ENCODE measurements around the gene JOSD2.
"Not testable (repeated sequence)": the region's sequence is repeated elsewhere in the genome, so short reads cannot be mapped to it uniquely, and the experiment has no call there.

JOSD2 gene

GRCh38 chr19:50546527-50547221 lies 35.7 kb upstream of the JOSD2 start:
- DNase-seq: no peak

DNA sequence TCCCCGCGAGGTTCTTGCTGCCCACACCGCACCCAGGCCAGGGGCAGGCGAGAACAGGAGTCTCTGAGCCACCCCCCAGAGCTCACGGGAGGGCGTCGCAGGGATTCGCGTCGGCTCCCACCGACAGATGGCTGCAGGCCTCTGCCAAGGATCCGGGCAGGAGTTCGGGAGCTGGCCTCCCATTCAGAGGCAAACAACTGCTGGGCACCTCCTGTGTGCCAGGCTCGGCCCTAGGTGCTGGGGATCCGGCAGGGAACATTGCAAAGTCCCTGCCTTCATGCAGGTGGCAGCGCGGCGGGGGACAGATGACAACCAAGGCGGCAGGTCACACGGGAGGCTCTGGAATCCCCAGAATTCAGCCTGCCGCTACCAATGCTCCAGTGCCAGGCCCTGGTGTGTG lies 32.0 kb upstream of the JOSD2 start:
- DNase-seq: no peak

- peak; percentile 82 to 93 (median 86) for DNase-seq
Measured at GRCh38 chr19:50537769-50538230, 26.8 kb upstream of the JOSD2 start.

- no peak for DNase-seq
Measured at GRCh38 chr19:50537306-50537685, 26.3 kb upstream of the JOSD2 start.

- DNase-seq: no peak
Measured at GRCh38 chr19:50536662-50537305, 25.8 kb upstream of the JOSD2 start.

DNA sequence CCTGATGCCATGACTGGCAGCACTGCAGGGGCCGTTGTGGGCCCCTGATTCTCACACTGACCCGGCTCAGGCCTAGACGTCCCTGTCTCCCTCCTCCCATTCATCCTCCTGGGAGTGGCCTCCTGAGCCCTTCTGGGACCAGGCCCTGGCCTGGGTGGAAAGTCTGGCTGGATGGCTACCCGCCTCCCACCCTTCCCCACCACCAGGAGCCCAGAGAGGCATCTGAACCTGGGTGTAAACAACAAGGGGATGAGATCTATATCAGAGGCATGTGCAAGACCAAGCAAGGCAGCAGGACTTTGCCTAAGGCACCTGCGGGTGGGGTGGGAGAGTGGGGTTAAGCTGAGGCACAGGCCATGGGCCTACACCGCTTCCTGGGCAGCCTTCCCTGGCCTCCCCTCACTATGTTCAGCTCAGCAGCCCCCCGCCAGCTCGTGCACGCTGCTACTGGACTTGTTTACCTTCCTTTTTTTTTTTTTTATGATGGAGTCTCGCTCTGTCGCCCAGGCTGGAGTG lies 24.7 kb upstream of the JOSD2 start:
- no peak for DNase-seq

DNA sequence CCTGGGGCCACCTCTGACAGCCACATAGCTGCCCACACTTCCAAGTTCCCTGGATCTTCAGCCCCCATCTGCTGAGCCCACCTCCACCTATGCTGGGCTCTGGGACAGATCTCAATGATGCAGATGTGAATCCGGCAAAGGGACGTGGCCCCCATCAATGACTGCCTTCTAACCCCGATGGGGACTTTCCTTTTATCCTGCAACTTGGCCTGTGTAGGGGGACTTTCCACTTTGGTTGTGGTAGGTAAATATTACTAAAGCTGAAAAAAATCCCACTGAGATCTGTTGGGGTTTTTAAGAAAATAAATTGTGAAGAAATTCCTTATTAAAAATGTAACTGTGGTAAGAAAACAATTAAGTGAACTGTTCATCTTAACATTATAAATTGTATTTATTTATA lies 23.5 kb upstream of the JOSD2 start:
- DNase-seq: no peak

DNA sequence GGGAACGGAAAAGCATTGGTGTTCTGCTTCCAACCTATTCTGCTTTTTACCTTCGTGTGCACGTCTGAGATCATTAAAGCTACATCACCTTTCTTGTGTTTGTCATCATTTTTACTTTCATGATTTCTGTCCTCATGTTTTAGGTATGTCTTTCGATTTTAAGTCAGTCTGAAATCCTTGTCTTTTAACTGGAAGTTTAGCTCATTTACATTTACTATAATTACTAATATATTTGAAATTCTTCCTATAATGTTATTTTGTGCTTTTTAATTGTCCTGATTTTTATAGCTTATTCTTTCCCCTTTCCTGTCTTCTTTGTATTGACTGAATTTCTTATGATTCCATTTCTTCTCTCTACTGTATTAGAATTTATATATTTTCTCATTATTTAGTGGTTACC lies 22.0 kb upstream of the JOSD2 start:
- no peak for DNase-seq

GRCh38 chr19:50531171-50531612 lies 20.2 kb upstream of the JOSD2 start:
- no peak for DNase-seq

GRCh38 chr19:50528052-50528451 lies 17.1 kb upstream of the JOSD2 start:
- not testable (repeated sequence) for DNase-seq

GRCh38 chr19:50522881-50523280 lies 11.9 kb upstream of the JOSD2 start:
- DNase-seq: no peak

GRCh38 chr19:50520822-50521465 lies 10.0 kb upstream of the JOSD2 start:
- no peak for DNase-seq

DNA sequence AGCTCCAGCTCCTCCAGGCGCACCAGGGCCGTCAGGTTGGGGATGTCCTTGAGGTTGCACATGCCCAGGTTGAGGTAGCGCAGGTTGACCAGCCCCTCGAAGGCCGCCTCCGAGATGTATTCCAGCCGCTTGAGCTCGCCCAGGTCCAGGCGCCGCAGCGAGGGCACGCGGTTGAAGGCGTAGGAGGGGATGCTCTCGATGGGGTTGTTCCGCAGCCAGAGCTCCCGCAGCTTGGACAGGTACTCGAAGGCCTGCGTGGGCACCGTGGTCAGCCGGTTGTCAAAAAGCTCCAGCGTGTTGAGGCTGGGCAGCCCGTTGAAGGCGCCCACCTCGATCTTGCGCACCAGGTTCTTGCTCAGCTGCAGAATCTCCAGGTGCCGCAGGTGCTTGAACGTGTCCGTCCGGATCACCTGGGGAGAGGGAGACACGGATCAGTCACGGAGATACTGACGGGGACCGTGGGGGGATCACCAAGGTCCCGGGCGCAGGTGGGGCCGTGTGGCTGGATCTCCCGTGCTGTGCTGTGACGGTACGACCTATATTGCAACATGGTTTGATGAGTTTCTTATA lies 8.1 kb upstream of the JOSD2 start:
- DNase-seq: no peak

GRCh38 chr19:50518091-50519005 lies 7.4 kb upstream of the JOSD2 start:
- DNase-seq: no peak

GRCh38 chr19:50517704-50518075 lies 6.7 kb upstream of the JOSD2 start:
- DNase-seq: no peak

- DNase-seq: no peak
Measured at GRCh38 chr19:50516964-50517703, 6.1 kb upstream of the JOSD2 start.

DNA sequence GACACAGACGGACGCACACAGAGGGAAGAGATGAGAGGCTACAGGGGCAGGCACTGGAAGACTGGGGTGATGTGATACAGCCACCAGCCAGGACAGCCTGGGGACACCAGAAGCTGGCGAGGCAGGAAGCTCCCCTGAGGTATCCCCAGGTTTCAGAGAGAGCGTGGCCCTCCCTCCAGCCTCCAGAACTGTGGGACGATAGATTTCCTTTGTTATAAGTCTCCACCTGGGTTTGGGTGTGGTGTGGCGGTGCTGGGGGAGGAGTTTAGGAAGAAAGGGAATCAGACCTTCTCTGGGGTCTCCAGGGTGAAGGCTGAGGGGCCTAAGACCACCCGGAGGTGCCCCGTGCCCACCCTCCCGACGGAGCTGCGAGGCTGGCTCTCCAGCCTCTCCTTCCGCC lies 5.5 kb upstream of the JOSD2 start:
- DNase-seq: no peak

DNA sequence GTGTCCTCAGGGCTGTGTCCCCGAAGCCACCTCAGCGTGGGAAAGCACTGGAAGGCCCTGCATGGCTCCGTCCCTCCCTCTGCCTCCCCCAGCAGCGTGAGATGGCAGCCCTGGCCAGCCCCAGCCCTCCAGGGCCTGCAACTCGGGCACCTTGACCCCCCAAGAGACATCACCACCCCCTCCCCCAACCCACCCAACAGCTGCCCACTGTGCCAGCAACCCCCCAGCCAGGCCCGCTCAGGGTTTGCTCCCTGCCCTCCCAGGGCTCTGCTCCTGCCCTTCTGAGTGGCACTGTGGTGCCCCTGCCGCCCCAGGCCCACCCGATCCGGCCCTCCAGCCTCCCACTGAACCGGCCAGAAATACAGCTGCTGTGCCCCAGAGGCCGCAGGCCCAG lies 4.2 kb upstream of the JOSD2 start:
- DNase-seq: no peak

- no peak for DNase-seq
Measured at GRCh38 chr19:50514346-50515167, 3.6 kb upstream of the JOSD2 start.

GRCh38 chr19:50513746-50514345 lies 2.9 kb upstream of the JOSD2 start, which contains the start of gene ASPDH:
Gene ASPDH (minus strand): TSS chr19:50513913. CDS start chr19:50513823, 90 bp downstream.
- no peak for DNase-seq
